MM.1S (cell line): ENCODE results near the gene IRX1.

Source experiments
- DNase-seq: peaks from one replicate; pipeline ENCODE4 v3.0.0-alpha.2; 2015
- H2AFZ ChIP-seq: fragments of 300-600 bp; sonication (generic); 2 replicates; pipeline ENCODE4 v1.6.0; 2016; ENCODE audit warnings: antibody characterized with exemption, low read length
- H3F3A ChIP-seq: fragments of 300-600 bp; sonication (generic); 2 replicates; pipeline ENCODE4 v1.6.1; 2016; ENCODE audit warnings: mild to moderate bottlenecking, antibody characterized with exemption, low read length, moderate library complexity, mixed read lengths; ENCODE audit not compliant: insufficient read depth
- H3K27ac ChIP-seq: fragments of 300-600 bp; sonication (generic); 2 replicates; pipeline ENCODE4 v1.5.1; 2016; ENCODE audit warnings: mild to moderate bottlenecking, low read length
- H3K27me3 ChIP-seq: fragments of 300-600 bp; sonication (generic); replicated peaks from 2 replicates; pipeline ENCODE4 v1.6.0; 2016; ENCODE audit warnings: low read length; ENCODE audit not compliant: insufficient read depth
- H3K36me3 ChIP-seq: fragments of 300-600 bp; sonication (generic); replicated peaks from 2 replicates; pipeline ENCODE4 v1.6.1; 2016; ENCODE audit warnings: mild to moderate bottlenecking, low read length, mixed read lengths; ENCODE audit not compliant: insufficient read depth
- H3K4me1 ChIP-seq: fragments of 300-600 bp; sonication (generic); 2 replicates; pipeline ENCODE4 v1.6.1; 2016; ENCODE audit warnings: low read length, mixed read lengths
- H3K4me2 ChIP-seq: fragments of 300-600 bp; sonication (generic); 2 replicates; pipeline ENCODE4 v1.6.0; 2016; ENCODE audit warnings: low read depth, low read length
- H3K4me3 ChIP-seq: fragments of 300-600 bp; sonication (generic); 2 replicates; pipeline ENCODE4 v1.5.1; 2016; ENCODE audit warnings: low read length, mixed read lengths
- H3K79me2 ChIP-seq: fragments of 300-600 bp; sonication (generic); 2 replicates; pipeline ENCODE4 v1.6.1; 2016; ENCODE audit warnings: mixed run types, low read length, mixed read lengths
- H3K9ac ChIP-seq: fragments of 300-600 bp; sonication (generic); 2 replicates; pipeline ENCODE4 v1.6.1; 2016; ENCODE audit warnings: low read length, mixed read lengths
- H3K9me2 ChIP-seq: fragments of 300-600 bp; sonication (generic); replicated peaks from 2 replicates; pipeline ENCODE4 v1.6.1; 2016; ENCODE audit warnings: mild to moderate bottlenecking, low read length, mixed read lengths; ENCODE audit not compliant: insufficient read depth
- H3K9me3 ChIP-seq: fragments of 300-600 bp; sonication (generic); replicated peaks from 2 replicates; pipeline ENCODE4 v1.6.1; 2016; ENCODE audit warnings: mild to moderate bottlenecking, low read length, mixed read lengths; ENCODE audit not compliant: insufficient read depth
- H4K20me1 ChIP-seq: fragments of 300-600 bp; sonication (generic); 2 replicates; pipeline ENCODE4 v1.6.1; 2016; ENCODE audit warnings: mild to moderate bottlenecking, low read length, moderate library complexity, mixed read lengths; ENCODE audit not compliant: insufficient read depth
- CTCF ChIP-seq: fragments of 300-600 bp; sonication (generic); IDR thresholded peaks from 2 replicates; pipeline ENCODE4 v1.5.1; 2016; ENCODE audit warnings: antibody characterized with exemption, low read length, mixed read lengths
- EZH2 ChIP-seq: fragments of 300-600 bp; sonication (generic); optimal IDR thresholded peaks from 2 replicates; pipeline ENCODE3; 2017; ENCODE audit warnings: low read depth, mild to moderate bottlenecking, antibody characterized with exemption, low read length, mixed read lengths
- EZH2phosphoT487 ChIP-seq: fragments of 300-600 bp; sonication (generic); IDR thresholded peaks from 2 replicates; pipeline ENCODE4 v1.6.1; 2018; ENCODE audit warnings: antibody characterized with exemption, low read length

Gene IRX1

GRCh38 chr5:3594510-3595005, 1.1 kb upstream of the IRX1 start:
- Histone ChIP-seq H3K4me1 (no peaks in the 10 kb centered on the region), H3F3A (no peaks in the 10 kb centered on the region), H3K4me2 (no peak overlapping the region), H3K4me3 (no peak overlapping the region), H3K27ac (no peak overlapping the region), H3K36me3 (no peaks in the 10 kb centered on the region), H3K9ac (no peak overlapping the region), H3K79me2 (no peaks in the 10 kb centered on the region), H3K27me3 (no peaks in the 10 kb centered on the region), H4K20me1 (no peaks in the 10 kb centered on the region), H2AFZ (no peak overlapping the region), H3K9me2 (no peaks in the 10 kb centered on the region), H3K9me3 (no peaks in the 10 kb centered on the region)
- DNase-seq = no peak
- TF ChIP-seq EZH2 (no peak), CTCF (no peak), EZH2phosphoT487 (no peak)

GRCh38 chr5:3596261-3596825, 711 bp downstream of the IRX1 start:
- no peaks in the 10 kb centered on the region for H3K4me1 ChIP-seq
- no peak for DNase-seq
- no peak overlapping the region for H3K27ac ChIP-seq
- H4K20me1 ChIP-seq = no peaks in the 10 kb centered on the region
- no peaks in the 10 kb centered on the region for H3K79me2 ChIP-seq
- no peak overlapping the region for H2AFZ ChIP-seq
- H3K9me2 ChIP-seq = no peaks in the 10 kb centered on the region
- H3F3A ChIP-seq = no peaks in the 10 kb centered on the region
- no peak overlapping the region for H3K4me2 ChIP-seq
- H3K27me3 ChIP-seq = no peaks in the 10 kb centered on the region
- H3K9ac ChIP-seq = no peak overlapping the region
- no peaks in the 10 kb centered on the region for H3K36me3 ChIP-seq
- H3K9me3 ChIP-seq = no peaks in the 10 kb centered on the region
- no peak for TF ChIP-seq EZH2phosphoT487
- TF ChIP-seq EZH2 = no peak
- TF ChIP-seq CTCF = no peak
- no peak overlapping the region for H3K4me3 ChIP-seq

- no peak overlapping the region for H3K4me2 ChIP-seq
- DNase-seq = no peak
- H3K4me3 ChIP-seq = no peak overlapping the region
- H3K9me3 ChIP-seq = no peaks in the 10 kb centered on the region
- H2AFZ ChIP-seq = no peak overlapping the region
- TF ChIP-seq CTCF (no peak), EZH2phosphoT487 (no peak), EZH2 (no peak)
- H3F3A ChIP-seq = no peaks in the 10 kb centered on the region
- H3K79me2 ChIP-seq = no peaks in the 10 kb centered on the region
- H3K9me2 ChIP-seq = no peaks in the 10 kb centered on the region
- no peaks in the 10 kb centered on the region for H3K27me3 ChIP-seq
- no peaks in the 10 kb centered on the region for H3K4me1 ChIP-seq
- no peaks in the 10 kb centered on the region for H3K36me3 ChIP-seq
- no peak overlapping the region for H3K9ac ChIP-seq
- no peaks in the 10 kb centered on the region for H4K20me1 ChIP-seq
- no peak overlapping the region for H3K27ac ChIP-seq
Observed at GRCh38 chr5:3596857-3597166, 1.2 kb downstream of the IRX1 start.
